Fibroblast of pulmonary artery (primary cell): ENCODE data around the gene JAK2.
A peak's percentile ranks its signal among the peaks of the same experiment; 100 is the strongest.
"Not testable (repeated sequence)": the region's sequence is repeated elsewhere in the genome, so short reads cannot be mapped to it uniquely, and the experiment has no call there.

Experiments used
- DNase-seq: peaks from one replicate; pipeline ENCODE4 v3.0.0-alpha.2; 2010; ENCODE audit warnings: low read depth
- H3K4me3 ChIP-seq: replicated peaks from 2 replicates; pipeline ENCODE4 v1.5.1; 2011; ENCODE audit warnings: low read depth, mild to moderate bottlenecking, control low read depth, low read length, moderate library complexity
- CTCF ChIP-seq: IDR thresholded peaks from 2 replicates; pipeline ENCODE4 v1.5.1; 2011; ENCODE audit warnings: mild to moderate bottlenecking, control low read depth, low read length, inconsistent platforms; ENCODE audit errors: missing control alignments

The JAK2 gene

DNA sequence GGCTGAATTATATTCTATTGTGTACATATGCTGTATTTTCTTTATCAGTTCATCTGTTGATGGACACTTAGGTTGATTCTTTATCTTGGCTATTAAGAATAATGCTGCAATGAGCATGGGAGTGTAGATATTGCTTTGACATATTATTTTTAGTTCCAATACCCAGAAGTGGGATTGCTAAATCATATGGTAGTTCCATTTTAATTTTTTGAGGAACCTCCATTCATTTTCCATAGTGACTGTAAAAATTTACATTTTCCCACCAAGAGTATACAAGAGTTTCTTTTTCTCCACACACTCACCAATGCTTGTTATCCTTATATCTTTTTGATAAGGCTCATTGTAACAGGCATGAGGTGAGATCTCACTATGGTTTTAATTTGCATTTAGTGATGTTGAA lies 19.4 kb downstream of the JAK2 start:
- DNase-seq: no peak
- no peak for TF ChIP-seq CTCF
- no peak overlapping the region for H3K4me3 ChIP-seq

- no peak for TF ChIP-seq CTCF
- H3K4me3 ChIP-seq: no peak overlapping the region
- DNase-seq: no peak
These were observed 23.1 kb downstream of the JAK2 start for GRCh38 chr9:5008202-5008601.

DNA sequence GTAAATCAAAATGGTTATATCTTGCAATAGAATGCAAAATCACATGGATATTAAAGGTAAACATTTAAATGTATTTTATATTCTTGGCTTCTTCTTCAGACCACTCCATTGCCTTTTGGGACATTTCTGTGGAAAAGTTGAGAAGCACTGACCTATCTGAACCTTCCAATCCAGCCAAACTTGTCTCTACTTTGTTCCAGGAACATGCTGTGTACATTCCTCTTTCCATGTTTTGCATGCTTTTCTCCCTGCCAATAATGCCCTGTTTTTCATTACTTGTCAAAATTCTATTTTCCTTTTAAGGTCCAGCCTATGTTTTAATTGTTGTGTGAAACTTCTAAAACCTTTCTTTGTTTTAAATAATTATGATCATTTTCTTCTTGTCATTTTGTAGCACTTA lies 28.3 kb downstream of the JAK2 start:
- peak; percentile 17 for DNase-seq
- no peak overlapping the region for H3K4me3 ChIP-seq
- TF ChIP-seq CTCF: no peak

GRCh38 chr9:5015934-5016333 lies 30.9 kb downstream of the JAK2 start:
- DNase-seq: no peak
- no peak for TF ChIP-seq CTCF
- H3K4me3 ChIP-seq: no peak overlapping the region

DNA sequence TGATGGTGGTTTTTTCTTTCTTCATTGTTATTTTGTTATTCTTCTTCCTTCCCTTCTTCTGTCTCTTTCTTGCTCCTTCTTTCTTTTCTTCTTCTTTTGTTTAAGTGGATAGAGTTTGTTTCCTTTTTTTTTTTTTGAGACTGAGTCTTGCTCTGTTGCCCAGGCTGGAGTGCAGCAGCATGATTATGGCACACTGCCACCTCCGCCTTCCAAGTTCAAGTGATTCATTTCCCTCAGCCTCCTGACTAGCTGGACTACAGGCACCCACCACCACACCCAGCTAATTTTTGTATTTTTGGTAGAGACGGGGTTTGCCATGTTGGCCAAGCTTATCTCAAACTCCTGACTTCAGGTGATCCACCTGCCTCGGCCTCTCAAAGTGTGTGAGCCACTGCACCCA lies 40.3 kb downstream of the JAK2 start:
- DNase-seq: peak; percentile 56
- no peak for TF ChIP-seq CTCF

DNA sequence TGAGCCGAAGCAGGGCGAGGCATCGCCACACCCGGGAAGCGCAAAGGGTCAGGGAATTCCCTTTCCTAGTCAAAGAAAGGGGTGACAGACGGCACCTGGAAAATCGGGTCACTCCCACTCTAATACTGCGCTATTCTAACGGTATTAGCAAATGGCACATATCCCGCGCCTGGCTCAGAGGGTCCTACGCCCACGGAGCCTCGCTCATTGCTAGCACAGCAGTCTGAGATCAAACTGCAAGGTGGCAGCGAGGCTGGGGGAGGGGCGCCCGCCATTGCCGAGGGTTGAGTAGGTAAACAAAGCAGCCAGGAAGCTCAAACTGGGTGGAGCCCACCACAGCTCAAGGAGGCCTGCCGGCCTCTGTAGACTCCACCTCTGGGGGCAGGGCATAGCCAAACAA lies 46.9 kb downstream of the JAK2 start:
- not testable (repeated sequence) for DNase-seq, H3K4me3 ChIP-seq

More for the DNA sequence above, 40.3 kb downstream of the JAK2 start:
- no peak overlapping the region for H3K4me3 ChIP-seq

GRCh38 chr9:5040730-5041389 lies 55.8 kb downstream of the JAK2 start:
- no peak for TF ChIP-seq CTCF
- no peak overlapping the region for H3K4me3 ChIP-seq
- DNase-seq: no peak
